GM13977 (cell line): ENCODE results near the gene CTNNBL1.

Source experiments
- DNase-seq: peaks from one replicate; pipeline ENCODE4 v3.0.0; 2012; ENCODE audit warnings: low spot score
- in situ Hi-C: fragments of 300-500 bp; cut with MboI; formaldehyde crosslinking; loops from one replicate; pipeline ENCODE4 v1.12.0; 2022; ENCODE audit warnings: low sequenced_read_pairs, low pct_unique_long_range_greater_than_20kb, mixed read lengths, inconsistent platforms; ENCODE audit not compliant: unreplicated experiment
- TF ChIP-seq, protein P1 (sequence below): IDR thresholded peaks from 2 replicates; pipeline ENCODE4 v1.5.1; 2012; ENCODE audit warnings: mild to moderate bottlenecking, control low read depth; ENCODE audit not compliant: insufficient read depth; ENCODE audit errors: extremely low read depth, missing control alignments

Gene CTNNBL1

DNA sequence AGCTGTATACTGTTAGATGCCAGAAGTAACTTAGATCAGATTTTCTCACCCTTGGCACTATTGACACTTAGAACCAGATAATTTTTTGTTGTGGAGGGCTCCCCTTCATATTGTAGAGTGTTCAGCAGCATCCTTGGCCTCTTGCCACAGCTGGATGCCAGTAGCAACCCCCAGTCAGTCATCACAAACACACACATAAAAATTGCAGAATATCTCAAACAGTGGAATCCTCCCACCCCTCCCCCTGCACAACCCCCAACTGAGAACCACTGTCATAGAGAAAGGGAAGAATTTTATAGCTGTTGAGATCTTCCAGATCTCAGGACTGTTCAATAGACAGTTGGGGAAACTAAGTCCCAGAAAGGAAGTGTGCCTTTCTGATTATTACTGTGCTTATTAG lies 127.9 kb downstream of the CTNNBL1 start:
- no peak for DNase-seq
- TF ChIP-seq, protein P1, sequence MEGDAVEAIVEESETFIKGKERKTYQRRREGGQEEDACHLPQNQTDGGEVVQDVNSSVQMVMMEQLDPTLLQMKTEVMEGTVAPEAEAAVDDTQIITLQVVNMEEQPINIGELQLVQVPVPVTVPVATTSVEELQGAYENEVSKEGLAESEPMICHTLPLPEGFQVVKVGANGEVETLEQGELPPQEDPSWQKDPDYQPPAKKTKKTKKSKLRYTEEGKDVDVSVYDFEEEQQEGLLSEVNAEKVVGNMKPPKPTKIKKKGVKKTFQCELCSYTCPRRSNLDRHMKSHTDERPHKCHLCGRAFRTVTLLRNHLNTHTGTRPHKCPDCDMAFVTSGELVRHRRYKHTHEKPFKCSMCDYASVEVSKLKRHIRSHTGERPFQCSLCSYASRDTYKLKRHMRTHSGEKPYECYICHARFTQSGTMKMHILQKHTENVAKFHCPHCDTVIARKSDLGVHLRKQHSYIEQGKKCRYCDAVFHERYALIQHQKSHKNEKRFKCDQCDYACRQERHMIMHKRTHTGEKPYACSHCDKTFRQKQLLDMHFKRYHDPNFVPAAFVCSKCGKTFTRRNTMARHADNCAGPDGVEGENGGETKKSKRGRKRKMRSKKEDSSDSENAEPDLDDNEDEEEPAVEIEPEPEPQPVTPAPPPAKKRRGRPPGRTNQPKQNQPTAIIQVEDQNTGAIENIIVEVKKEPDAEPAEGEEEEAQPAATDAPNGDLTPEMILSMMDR = no peak
- in situ Hi-C loops = no loop called here

DNA sequence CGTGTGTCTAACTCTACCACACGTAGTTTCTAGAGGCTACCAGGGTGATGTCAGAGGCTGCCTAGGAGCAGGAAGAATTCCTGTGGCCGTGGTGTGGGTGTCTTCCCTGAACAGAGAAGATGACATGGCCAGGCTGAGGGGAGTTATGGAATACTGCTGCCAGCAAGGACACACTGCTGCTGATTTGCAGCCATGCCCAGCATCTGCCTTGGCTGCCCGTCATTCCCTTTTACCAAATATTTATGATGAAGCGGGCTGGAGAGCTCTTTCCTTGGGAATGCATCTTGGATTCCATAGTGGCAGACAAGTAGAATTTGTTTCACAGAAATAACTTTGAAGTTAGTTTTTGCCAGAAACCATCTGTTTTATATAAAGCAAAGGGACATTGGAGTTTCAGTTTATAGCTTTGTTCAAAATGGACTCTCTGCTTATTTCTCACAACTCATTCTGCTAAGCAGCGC lies 128.3 kb downstream of the CTNNBL1 start:
- in situ Hi-C loops = no loop called here
- no peak for DNase-seq
- TF ChIP-seq, protein P1 = no peak

DNA sequence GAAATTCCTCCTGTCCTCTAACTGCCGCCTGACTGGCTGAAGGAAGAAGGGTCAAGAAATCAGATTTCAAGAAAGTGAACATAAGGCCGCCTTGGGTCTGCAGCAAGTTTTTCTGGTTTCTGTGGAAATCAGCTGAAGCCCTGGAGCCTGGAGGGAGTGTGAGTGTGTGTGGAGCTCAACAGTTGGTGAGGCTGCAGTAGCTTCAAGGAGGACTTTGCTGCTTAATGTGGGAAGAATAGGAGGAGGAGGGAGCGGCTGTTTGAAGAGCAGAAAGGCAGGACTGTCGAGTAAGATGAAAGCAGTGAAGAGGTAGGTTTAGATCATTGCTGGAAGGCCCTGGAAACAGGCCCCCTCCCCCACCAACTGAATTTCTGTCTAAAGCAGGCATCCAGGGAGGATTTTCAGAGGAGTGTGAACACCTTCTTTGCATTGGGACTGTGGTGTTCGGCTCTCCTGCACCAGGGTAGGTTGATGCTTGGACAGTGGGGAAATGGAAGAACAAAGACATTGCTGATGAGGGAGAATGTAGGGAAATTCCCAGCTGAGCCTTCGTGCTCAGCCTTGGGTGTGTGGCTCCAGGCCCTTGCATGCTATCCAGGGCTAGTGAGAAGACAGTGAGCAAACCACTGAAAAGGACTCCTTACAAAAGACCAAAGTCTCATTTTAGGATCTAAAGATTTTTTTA lies 129.6 kb downstream of the CTNNBL1 start:
- DNase-seq = peak; percentile 9
- TF ChIP-seq, protein P1 = no peak
- in situ Hi-C loops = no loop called here

DNA sequence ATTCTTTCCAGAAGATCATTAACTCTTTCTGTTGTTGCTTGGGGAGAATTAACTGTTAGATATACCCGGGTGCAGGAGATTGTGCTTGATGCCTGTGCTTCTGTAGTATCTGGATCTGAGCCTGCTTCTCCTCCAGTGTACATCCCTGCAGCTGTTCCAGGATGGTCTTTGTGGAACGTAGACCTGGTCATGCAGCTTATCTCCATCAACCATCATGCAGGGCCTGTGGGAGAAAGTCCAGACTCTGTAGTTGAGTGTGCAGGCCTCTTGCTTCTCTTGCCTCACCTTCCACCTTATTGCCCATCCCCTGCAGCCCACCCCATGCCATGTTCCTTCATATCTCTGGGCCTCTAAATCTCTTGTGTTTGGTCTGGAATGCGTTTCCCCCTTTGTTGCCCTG lies 133.8 kb downstream of the CTNNBL1 start:
- TF ChIP-seq, protein P1 = no peak
- in situ Hi-C loops = no loop called here
- DNase-seq = no peak

DNA sequence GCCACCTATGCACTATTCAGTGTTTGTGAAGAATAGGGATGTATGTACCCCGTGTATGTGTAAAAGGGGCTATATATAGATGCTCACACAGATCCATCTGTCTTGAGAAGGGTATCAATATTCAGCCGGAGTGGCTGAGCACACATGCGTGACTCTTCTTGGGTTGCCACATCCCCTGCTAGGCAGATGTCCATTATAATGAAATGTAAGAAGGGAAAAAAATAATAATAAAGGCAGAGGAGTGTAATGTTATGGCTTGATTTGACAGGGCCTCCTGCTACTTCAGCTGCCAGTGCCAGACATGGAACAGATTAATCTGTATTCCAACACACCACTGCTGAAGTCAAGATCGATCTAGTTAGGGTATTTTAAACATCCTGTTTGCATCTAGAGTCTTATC lies 134.9 kb downstream of the CTNNBL1 start:
- in situ Hi-C loops = no loop called here
- TF ChIP-seq, protein P1 = no peak

DNA sequence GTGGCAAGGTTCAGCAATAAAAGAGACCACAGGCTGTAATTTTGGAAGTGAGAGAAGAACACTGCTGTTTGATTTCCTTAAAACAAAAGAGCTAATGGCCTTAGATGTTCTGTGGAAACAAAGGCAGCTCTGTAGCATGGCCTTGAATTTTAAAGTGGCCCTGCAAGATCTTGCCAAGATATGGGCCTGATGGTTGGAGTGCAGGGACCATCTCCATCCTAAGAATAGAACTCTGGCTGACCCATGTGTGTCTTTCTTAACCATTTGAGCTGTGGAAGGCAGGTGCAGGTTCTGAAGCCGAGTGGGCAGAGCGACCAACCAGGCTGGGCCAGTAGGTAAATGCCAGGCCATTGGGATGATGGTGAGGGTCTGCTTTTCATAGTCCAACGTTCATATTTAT lies 135.3 kb downstream of the CTNNBL1 start:
- TF ChIP-seq, protein P1 = no peak
- DNase-seq = no peak
- in situ Hi-C loops = no loop called here

More for the DNA sequence above, 134.9 kb downstream of the CTNNBL1 start:
- no peak for DNase-seq
